Neural progenitor cell (in vitro differentiated cells): ENCODE results near the gene MMP25.
"Not testable (repeated sequence)": the region's sequence is repeated elsewhere in the genome, so short reads cannot be mapped to it uniquely, and the experiment has no call there.

Experiments used
- CTCF ChIP-seq: fragments of 200-600 bp; sonication (generic); IDR thresholded peaks from 2 replicates; pipeline ENCODE4 v1.5.1; 2017; ENCODE audit warnings: antibody characterized with exemption, mild to moderate bottlenecking
- EZH2 ChIP-seq: fragments of 200-600 bp; sonication (generic); IDR thresholded peaks from 2 replicates; pipeline ENCODE4 v1.6.1; 2017; ENCODE audit warnings: antibody characterized with exemption, mild to moderate bottlenecking, moderate library complexity
- EZH2phosphoT487 ChIP-seq: fragments of 200-600 bp; sonication (generic); IDR thresholded peaks from 2 replicates; pipeline ENCODE4 v1.6.1; 2017; ENCODE audit warnings: antibody characterized with exemption

- not testable (repeated sequence) for TF ChIP-seq CTCF, EZH2phosphoT487, EZH2
These were observed 37.0 kb downstream of the MMP25 start for GRCh38 chr16:3083408-3083807.
